SKM-1 treated with dmso at 0.1 percent for 144 hours (cell line): ENCODE data around the gene TACC2.

Experiments used
- DNase-seq: peaks from one replicate; lab custom pipeline; 2025; ENCODE audit not compliant: unreplicated experiment; lab: John Stamatoyannopoulos, UW

The TACC2 gene

DNA sequence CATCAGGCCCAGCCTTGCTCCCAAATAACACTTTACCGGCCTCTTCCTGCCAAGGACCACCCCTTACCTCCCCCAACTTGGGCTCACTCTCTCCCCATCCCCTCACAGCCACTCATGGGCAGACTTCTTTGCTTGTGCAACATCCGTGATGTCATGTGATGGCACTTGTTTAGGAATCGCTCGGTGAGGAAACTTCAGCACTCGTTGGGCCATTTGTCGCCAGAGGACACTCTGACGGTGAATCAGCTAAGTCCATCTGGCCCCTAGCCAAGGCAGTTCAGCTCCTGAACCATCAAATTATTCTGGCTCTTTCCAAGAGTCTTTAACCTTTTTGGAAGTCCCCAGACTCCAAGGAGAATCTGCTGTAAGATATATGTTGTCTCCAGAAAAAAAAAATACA, 301.4 kb downstream of the TACC2 start:
- DNase-seq, result no peak

DNA sequence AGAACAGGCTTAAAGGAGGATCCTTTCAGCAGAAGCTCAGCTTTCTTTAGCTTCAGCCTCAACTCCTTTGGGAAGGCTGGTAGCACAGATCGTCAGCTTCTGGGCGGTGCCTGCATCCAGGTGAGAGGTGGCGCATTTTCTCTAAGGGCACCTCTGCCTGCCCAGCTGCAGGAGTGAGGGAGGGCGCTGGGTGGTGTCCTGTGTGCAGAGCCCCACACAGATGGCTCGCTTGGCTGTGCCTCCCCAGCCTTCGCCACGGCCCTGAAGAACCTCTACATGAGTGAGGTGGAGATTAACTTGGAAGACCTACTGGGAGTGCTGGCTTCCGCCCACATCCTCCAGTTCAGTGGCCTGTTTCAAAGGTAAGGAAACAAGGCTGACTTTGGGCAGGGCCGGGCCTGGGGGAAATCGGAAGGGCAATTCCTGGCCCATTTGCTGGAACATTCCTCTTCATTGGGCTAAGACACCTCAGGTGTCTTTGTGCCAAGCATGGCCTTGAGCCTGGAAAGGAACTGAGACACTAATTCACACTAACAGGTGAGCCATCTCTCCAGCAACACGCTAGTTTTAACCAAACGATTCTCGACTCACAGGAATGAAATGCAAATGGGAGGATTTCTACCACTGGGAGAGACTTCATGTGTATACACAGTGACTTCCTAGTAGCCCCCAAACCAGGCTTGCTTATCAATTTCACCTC, 302.0 kb downstream of the TACC2 start:
- DNase-seq, result no peak

DNA sequence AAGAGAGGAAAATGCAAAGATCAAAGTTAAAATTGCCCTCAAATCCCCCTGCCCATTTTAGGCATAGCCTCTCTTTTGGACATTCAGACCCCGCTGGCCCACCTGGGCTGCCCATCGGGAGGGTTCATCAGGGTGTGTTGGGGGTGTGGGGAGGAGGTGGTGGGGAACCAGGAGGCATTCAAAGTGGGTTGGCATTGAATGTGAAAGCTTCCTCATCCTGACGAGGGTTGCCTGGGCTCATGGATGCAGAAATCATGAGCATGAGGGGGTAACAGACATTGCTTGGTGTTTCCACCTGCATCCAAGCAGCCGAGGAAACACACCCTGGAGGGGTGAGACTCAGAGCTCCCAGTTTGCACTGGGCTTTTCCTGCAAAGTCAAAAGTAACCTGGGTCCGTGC, 302.8 kb downstream of the TACC2 start:
- DNase-seq, result no peak

DNA sequence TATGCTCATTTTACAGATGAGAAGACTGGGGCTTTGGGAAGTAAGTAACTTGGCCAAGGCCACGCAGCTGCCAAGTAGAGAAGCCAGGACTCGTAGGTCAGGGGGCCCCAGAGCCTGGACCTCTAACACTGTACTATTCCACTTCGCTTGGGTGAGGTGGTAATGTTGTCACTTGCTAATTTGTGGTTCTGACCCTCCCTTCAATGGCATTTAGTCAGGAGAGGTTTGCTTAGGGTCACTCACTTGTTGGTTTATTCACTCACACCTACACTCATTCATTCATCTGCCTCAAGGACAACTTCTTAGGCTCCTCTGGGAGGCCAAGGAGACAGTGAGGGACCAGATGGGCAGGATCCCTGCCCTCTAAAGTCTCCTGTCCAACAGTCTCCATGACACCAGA, 303.4 kb downstream of the TACC2 start:
- DNase-seq, result no peak

DNA sequence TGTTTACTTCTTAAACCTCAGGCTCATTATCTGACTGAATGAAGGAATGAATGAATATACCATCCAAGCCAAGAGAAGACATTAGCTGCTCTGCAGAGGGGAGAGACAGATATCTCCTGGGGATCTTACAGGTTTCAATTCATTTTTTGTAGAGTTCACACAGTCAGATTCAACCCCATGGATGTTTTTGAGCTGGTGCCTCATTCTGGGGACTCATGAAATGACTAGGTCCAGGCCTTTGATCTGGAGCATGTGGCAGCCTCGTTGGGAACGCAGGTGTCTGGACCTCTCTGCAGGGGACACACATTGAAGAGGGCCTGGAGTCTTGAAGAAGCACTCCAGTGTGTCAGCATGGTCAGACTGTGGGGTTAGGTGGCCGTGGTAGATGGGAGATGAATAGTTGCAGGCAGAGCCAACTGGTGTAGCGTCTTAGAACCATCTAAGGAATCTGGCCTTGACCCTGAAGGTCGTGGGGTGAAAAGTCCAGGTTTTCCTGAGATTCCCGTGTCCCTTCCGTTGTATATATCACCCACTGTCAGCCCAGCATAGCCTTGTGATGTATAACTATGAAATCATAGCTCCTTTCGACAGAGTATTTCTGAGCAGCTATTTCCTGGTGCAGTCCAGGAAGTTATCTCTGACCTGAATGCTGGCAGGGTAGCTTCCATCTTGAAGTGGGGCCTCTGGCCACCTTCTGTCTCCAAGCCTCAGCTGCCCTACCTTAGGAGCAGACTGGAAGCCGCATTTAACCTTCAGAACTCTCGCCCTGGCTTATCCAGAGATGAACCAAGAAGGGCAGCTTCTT, 304.4 kb downstream of the TACC2 start:
- no peak for DNase-seq

DNA sequence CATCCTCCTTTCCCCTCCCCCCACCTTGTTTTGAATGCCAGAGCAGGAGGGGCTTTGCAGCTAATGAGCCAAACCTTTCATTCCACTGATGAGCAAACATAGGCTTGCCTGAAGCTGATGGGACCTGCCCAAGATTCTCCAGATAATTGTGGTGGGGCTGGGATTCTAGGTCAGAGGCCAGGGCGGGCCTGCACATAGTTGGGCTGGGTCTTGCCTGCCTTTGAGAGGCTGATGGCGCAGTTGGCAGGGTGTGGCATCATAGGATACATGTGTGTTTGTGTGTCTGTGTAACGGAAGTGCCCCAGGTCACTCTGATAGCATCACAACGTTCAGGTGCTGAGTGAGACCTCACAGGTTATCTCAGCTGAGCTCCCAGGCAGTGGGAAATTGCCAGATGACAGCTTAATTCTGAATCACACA, 305.0 kb downstream of the TACC2 start:
- no peak for DNase-seq

DNA sequence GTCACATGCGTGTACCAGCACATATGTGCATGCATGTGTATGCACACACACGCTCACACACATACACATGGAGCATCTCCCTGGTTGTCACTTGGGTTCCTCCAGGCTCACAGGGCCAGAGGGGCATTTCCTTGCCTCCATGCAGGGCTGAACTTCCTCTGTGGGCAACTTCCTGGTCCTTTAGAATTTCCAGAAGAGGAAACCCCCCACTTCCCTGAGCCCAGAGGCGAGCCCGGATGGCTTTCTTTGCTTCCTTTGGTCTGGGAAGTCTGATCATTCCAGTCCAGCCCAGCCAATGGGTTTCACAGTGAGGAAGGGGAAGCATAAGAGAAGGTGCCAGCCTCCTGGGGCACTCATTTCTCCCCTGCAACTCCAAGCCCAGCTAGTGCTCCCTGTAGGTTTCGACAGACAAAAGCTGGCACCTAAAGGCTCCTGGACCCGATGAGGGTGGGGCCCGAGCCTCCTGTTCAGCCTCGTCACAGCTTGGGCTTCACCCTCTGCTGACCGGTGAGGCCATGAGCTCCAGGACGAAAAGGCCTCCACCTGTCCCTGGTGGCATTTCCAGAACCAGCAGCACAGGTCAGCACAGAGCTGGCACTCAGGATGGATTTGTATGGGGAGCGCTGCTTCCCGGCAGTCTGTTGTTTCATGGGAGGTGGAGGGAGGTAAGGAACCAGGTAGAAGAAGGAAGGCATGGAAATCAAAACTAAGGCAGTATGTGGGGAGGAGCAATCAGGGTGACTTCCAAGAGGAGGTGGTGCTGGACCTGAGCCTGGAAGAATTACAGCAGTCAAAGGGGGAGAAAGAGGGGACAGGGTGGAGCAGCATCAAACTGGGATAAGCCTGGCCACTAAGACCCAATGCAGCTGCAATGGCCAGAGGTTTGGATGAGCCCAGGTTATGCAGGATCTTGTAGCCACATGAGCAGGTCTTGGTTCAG, 305.8 kb downstream of the TACC2 start:
- DNase-seq, result no peak

DNA sequence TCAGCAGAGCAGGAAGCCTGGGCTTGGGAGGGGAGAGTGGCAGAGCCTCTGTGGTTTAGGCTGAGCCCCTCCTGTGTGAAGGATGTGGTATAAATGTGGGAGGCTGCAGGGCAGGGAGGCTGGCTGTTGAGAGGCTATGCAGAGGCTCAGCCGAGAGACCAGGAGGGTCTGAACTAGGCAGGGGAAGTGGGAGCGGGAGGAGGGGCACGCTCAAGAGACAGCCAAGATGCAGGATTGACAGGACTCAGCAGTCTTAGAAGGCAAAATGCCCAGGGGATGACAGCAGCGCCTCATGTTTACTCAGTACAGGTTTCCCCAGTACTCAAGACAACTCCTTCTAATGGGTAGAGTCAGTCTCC, 306.5 kb downstream of the TACC2 start:
- DNase-seq, result no peak

DNA sequence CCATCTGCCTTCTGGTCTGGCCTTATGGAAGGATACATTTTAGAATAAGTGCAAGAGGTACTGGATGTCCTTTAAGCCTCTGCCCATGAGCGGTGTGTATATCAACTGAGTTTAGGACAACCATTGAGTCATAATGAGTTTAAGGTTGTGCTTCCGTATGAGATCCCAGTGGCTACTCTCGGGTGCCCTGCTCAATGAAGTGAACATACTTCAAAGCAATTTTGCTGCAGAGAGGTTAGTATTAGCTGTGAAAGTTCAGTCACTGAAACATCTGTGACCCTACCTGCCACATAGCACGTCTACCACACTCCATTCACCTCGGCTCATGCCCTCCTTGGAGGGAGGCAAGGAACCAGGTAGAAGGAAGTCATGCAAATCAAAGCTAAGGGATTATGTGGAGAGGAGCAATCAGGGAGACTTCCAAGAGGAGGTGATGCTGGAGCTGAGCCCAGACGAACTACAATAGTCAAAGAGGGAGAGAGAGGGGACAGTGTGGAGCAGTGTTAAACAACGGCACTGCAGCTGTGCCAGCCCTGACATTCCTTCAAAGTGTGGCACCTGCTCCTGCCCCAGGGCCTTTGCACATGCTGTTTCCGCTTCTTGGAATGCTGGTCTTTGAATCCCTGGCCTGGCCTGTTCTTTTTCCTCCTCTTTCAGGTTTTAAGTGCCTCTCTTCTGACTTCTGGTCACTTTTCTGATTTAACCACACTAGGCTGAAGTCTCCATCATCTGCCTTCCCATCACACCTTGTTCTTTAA, 307.6 kb downstream of the TACC2 start:
- DNase-seq, result no peak

DNA sequence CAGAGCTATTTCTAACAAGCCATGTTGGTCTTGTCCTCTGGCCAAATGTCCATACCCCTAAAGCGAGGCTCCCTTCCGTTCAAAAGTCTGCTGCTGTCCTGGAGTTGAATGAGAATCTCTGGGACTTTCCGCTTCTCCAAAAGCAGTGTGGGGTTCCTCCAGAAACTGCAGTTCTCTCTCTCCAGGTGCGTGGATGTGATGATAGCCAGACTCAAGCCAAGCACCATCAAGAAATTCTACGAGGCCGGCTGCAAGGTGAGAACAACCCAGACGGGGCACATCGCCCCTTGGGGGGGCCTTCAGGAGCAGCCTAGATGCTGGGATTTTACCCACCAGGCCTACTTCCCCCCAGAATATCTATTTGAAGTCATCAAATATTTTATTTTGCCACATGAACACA, 308.6 kb downstream of the TACC2 start:
- no peak for DNase-seq

DNA sequence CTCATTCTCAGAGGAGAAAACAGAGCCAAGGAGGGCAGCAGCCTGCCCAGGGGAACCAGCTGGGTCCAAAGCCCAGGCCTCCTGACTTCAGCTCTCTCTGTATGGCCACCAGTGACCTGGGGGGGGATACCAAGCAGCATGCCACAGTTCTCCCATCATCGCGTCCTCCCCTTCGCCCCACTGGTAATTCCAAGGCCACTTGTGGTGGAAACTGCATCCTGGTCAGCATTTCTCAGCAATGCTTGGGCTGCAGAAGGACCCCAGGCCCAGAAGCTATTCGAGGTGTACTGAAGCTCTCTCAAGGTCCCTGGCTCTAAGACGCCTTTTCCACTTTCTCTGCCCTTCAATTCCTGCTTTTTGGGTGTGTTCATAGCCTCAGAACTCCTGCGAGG, 309.2 kb downstream of the TACC2 start:
- no peak for DNase-seq

DNA sequence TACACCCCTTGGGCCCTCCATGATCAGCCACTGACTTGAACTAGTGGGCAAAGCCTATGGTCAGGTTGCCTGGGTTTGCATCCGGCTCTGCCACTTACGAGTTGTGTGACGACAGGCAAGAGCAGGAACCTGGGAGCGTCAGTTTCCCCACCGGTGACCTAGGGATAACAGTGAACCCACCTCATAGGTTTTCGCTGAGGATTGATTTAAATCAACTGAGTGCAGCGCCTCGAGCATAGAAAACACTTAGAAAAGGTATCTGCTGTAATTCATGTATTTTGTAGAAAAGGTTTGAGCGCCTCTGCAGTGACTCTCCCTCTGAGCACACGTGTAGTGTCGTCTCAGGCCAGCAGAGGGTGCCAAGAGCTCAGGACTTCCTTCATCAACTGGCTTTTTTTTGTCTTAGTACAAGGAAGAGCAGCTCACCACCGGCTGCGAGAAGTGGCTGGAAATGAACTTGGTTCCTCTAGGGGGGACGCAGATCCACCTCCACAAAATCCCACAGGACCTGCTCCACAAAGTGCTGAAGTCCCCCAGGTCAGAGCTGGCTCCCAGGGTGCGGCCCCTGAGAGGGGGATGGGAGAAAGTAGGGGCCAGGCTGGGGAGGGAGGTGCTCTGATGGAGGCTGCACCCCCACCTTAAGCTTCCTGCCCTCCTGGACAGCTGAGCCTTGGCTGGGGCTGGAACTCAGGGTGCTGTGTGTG, 309.8 kb downstream of the TACC2 start:
- DNase-seq, result peak; percentile 54

DNA sequence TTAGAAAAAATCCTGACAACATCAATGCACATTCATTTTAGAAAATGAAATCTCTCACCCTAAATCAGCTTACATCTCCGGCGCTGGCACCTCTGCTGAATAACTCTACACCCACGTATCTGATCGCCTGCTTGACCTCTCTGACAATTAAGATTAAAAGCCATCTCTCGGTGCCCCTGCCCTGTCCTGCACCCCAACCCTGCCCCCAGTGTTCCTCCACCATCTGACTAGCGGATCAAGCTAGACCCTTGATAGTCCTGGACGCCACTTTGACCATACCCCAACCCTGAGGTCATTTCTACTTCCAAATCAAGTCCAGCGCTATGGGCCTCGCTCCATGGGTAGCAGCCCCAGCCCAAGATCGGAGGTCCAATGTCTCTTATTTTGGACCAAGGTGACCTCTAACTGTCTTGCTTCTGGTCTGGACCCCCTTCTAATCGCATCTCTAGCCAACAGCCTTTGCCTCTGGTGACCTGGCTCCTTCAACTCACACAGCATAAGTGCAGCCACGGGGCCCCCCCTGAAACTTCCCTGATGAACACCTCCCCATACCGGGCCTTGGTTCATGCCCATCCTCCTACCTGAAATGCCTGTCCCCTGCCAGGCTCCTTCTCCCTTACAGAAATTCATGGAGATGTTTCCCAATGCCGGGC, 310.6 kb downstream of the TACC2 start:
- no peak for DNase-seq

DNA sequence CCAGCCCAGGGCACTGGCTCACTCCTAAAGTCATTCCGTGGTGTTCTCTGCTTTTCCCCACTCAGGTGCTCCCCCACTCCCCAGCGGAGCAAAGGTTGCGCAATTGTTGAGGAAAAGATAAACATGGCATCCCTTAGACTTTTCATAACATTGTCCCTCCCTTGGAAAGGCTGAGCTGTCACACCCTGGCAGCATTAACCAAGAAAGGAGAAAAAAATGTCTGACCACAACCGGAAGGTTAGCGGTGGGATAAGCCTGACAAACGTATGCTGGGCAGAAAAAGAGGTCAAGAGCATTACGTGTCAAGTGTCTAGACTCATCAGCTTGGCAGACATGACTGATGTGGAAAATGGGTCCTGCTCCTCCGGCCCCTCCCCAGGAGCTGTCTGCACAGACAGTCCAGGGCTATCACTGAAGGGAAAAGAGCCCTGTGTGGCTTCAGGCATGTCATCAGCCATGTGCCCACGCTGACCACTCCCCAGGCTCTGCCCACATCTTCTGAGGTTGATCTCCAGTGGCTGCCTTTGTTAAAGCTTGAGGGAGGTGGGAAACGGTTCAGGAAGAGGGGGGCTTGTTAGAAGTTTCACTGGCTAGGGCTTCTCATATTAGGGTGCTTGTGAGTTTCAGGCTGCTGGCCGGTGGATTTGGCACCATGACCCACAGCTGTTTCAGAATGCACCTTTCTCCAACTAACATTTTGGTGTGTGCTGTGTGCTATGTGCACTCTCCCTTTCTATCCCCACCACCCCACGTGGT, 312.3 kb downstream of the TACC2 start:
- DNase-seq, result no peak

DNA sequence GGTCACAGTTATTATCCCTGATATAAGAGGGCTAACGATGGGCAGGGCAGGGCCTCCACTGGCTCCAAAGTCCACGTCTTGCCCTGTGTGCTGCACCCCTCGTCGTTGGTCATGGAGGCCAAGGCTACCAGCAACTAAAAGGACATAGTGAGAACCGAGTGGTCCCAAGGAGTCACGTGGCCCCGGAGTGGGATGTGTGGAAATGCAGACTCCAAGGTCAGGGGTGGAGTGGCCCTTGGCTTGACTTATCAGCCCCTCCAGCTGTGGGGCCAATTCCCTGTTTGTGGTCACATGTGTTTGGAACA, 312.8 kb downstream of the TACC2 start:
- DNase-seq, result no peak

DNA sequence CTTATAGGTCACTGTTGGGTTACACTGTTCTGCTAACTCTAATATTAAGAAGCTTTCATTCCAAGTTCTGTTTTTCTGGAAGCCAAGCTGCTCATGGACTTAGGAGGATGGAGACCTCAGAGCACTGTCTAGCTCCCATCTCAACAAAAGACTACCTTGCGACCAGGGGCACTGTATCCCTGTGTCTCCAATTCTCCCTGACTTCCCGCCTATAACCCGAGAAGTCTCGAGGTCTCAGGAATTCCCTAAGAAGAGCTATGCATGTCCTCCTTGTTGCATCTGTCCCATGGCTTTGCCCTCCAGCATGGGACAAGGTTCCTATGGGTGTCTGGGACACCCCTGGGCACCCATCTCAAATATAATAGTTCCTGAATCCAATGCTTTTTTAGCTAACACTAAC, 313.4 kb downstream of the TACC2 start:
- DNase-seq, result no peak

DNA sequence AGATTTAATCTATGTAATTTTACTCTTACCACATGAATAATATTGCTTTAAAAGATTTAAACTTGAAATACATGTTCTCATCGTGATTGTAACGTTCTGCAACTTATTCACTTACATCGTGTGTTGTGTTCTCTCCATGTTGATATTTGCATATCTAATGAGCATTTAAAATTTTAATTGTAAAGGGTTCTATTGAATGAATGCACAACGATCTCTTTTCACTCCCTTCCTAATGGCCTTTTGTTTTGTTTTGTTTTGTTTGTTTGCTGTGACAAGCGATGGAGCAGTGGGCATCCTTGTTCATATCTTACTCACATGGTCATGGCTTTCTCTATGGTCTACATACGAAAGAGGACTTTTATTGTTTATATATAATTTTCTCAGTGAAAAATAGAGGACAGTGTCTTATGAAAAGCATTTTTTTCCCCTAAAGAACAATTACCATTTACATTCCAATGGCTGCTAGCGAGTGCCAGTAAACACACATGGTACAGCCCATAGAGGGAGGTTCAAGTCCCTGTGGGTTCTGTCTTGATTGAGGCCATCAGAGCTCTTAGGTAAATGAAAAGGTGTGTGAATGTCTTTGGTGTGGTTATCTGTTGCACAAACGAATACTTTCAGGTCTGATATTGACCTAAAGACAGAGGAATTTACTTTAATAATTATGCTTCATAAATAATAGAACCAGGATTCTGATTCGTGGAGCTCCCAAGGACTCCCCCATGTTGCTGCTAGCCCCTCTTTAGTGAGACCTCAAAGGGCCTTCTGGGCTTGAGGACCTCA, 314.5 kb downstream of the TACC2 start:
- no peak for DNase-seq
